ENCODE results near the gene GRM8. TPM values are rescaled to one million over a fixed set of nuclear protein-coding genes. Genes with fewer than 3 reads are reported as not detected.

GRM8 gene
- total and polyA plus RNA-seq, 4 donors, result 0.28 to 4.9 (median 2.8) TPM

DNA sequence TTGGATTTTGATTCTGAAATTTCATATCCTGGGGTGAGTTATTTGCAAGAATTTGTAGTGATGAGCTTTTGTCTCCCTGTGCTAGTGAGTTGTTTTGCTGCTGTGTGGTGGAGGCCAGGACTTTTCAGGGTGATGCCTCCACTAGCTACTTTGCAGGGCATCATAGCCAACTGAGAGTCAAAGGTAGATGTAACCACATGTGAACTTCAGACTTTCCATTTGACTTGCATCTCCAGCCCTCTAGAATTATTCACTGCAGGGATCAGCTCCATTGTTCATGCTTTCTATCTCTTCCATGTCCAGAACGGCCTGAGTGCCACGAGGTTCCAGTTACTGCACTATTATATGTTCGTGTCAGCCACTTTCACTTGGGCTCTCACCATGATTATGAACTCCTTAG is 534.3 kb downstream of the GRM8 start:
- H3K9me3 ChIP-seq (ENCODE audit: control insufficient read depth in 4 of 4, low read length in 3 of 4), result no peaks in the 10 kb centered on the region
- H3K4me1 ChIP-seq (ENCODE audit: control insufficient read depth in 4 of 4, insufficient read depth in 4 of 4, low read length in 3 of 4), result no peaks in the 10 kb centered on the region
- H3K4me3 ChIP-seq (ENCODE audit: low read depth in 1 of 3, low read length in 3 of 3), result no peak overlapping the region
- no peak for DNase-seq (ENCODE audit: low spot score)
- 91% methylated on average over 3 of the region's 3 CpGs for WGBS
- no peaks in the 10 kb centered on the region for H3K27me3 ChIP-seq (ENCODE audit: control insufficient read depth in 4 of 4, insufficient read depth in 4 of 4, low read length in 3 of 4)
- no peaks in the 10 kb centered on the region for H3K36me3 ChIP-seq (ENCODE audit: control insufficient read depth in 4 of 4, insufficient read depth in 3 of 4, low read depth in 1 of 4, low read length in 3 of 4)
- no peak overlapping the region for H3K27ac ChIP-seq (ENCODE audit: low read depth in 1 of 2, low read length in 2 of 2)
- TF ChIP-seq JUND (IDR thresholded peaks at IDR 0.05), result no peak
- TF ChIP-seq, protein P1, sequence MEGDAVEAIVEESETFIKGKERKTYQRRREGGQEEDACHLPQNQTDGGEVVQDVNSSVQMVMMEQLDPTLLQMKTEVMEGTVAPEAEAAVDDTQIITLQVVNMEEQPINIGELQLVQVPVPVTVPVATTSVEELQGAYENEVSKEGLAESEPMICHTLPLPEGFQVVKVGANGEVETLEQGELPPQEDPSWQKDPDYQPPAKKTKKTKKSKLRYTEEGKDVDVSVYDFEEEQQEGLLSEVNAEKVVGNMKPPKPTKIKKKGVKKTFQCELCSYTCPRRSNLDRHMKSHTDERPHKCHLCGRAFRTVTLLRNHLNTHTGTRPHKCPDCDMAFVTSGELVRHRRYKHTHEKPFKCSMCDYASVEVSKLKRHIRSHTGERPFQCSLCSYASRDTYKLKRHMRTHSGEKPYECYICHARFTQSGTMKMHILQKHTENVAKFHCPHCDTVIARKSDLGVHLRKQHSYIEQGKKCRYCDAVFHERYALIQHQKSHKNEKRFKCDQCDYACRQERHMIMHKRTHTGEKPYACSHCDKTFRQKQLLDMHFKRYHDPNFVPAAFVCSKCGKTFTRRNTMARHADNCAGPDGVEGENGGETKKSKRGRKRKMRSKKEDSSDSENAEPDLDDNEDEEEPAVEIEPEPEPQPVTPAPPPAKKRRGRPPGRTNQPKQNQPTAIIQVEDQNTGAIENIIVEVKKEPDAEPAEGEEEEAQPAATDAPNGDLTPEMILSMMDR (IDR thresholded peaks at IDR 0.05; ENCODE audit: low read depth, low read length, missing input control), result no peak
- no peak for TF ChIP-seq FOXA1 (IDR thresholded peaks at IDR 0.05)
- TF ChIP-seq HNF4G (IDR thresholded peaks at IDR 0.05), result no peak
- no peak for TF ChIP-seq TAF1 (conservative IDR thresholded peaks at IDR 0.05)
- TF ChIP-seq FOXA2 (IDR thresholded peaks at IDR 0.05), result no peak
- TF ChIP-seq SP1 (IDR thresholded peaks at IDR 0.05), result no peak
- no peak for TF ChIP-seq EGR1 (IDR thresholded peaks at IDR 0.05; ENCODE audit: low read depth in 2 of 2)
- no peak for TF ChIP-seq RXRA (IDR thresholded peaks at IDR 0.05)
- no peak for TF ChIP-seq YY1 (IDR thresholded peaks at IDR 0.05)
- TF ChIP-seq, protein P2, sequence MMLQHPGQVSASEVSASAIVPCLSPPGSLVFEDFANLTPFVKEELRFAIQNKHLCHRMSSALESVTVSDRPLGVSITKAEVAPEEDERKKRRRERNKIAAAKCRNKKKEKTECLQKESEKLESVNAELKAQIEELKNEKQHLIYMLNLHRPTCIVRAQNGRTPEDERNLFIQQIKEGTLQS (IDR thresholded peaks at IDR 0.05), result no peak
- TF ChIP-seq NR2F2 (IDR thresholded peaks at IDR 0.05), result no peak
- TF ChIP-seq GABPA (IDR thresholded peaks at IDR 0.05 in 1 of 2, conservative IDR thresholded peaks at IDR 0.05 in 1 of 2), result no peak
- TF ChIP-seq, protein P3, sequence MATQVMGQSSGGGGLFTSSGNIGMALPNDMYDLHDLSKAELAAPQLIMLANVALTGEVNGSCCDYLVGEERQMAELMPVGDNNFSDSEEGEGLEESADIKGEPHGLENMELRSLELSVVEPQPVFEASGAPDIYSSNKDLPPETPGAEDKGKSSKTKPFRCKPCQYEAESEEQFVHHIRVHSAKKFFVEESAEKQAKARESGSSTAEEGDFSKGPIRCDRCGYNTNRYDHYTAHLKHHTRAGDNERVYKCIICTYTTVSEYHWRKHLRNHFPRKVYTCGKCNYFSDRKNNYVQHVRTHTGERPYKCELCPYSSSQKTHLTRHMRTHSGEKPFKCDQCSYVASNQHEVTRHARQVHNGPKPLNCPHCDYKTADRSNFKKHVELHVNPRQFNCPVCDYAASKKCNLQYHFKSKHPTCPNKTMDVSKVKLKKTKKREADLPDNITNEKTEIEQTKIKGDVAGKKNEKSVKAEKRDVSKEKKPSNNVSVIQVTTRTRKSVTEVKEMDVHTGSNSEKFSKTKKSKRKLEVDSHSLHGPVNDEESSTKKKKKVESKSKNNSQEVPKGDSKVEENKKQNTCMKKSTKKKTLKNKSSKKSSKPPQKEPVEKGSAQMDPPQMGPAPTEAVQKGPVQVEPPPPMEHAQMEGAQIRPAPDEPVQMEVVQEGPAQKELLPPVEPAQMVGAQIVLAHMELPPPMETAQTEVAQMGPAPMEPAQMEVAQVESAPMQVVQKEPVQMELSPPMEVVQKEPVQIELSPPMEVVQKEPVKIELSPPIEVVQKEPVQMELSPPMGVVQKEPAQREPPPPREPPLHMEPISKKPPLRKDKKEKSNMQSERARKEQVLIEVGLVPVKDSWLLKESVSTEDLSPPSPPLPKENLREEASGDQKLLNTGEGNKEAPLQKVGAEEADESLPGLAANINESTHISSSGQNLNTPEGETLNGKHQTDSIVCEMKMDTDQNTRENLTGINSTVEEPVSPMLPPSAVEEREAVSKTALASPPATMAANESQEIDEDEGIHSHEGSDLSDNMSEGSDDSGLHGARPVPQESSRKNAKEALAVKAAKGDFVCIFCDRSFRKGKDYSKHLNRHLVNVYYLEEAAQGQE (IDR thresholded peaks at IDR 0.05), result no peak
- TF ChIP-seq, protein P4, sequence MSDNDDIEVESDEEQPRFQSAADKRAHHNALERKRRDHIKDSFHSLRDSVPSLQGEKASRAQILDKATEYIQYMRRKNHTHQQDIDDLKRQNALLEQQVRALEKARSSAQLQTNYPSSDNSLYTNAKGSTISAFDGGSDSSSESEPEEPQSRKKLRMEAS (IDR thresholded peaks at IDR 0.05), result no peak
- TF ChIP-seq HNF4A (conservative IDR thresholded peaks at IDR 0.05), result no peak
- TF ChIP-seq RAD21 (IDR thresholded peaks at IDR 0.05), result no peak
- TF ChIP-seq, protein P5, sequence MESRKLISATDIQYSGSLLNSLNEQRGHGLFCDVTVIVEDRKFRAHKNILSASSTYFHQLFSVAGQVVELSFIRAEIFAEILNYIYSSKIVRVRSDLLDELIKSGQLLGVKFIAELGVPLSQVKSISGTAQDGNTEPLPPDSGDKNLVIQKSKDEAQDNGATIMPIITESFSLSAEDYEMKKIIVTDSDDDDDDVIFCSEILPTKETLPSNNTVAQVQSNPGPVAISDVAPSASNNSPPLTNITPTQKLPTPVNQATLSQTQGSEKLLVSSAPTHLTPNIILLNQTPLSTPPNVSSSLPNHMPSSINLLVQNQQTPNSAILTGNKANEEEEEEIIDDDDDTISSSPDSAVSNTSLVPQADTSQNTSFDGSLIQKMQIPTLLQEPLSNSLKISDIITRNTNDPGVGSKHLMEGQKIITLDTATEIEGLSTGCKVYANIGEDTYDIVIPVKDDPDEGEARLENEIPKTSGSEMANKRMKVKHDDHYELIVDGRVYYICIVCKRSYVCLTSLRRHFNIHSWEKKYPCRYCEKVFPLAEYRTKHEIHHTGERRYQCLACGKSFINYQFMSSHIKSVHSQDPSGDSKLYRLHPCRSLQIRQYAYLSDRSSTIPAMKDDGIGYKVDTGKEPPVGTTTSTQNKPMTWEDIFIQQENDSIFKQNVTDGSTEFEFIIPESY (IDR thresholded peaks at IDR 0.05), result no peak
- H3K9ac ChIP-seq (ENCODE audit: low read depth in 1 of 2, low read length in 2 of 2), result no peak overlapping the region
